Suprapubic skin (tissue), 3 donors: ENCODE data around the gene PANK4.

Experiments
- POLR2A ChIP-seq, 2 donors: fragments of 450-650 bp; IDR thresholded peaks; one replicate each; pipeline ENCODE4 v1.6.1; 2017; ENCODE audit warnings: antibody characterized with exemption in 2 of 2, mild to moderate bottlenecking in 2 of 2, moderate library complexity in 2 of 2
- TF ChIP-seq, protein P1 (sequence below), 2 donors: fragments of 200-600 bp in 1 of 2; fragments of 450-650 bp in 1 of 2; sonication (generic) in 1 of 2; IDR thresholded peaks; one replicate each; pipeline ENCODE4 v1.5.1; 2016 to 2019; ENCODE audit warnings: antibody characterized with exemption in 2 of 2, mild to moderate bottlenecking in 1 of 2, moderate library complexity in 1 of 2

DNA sequence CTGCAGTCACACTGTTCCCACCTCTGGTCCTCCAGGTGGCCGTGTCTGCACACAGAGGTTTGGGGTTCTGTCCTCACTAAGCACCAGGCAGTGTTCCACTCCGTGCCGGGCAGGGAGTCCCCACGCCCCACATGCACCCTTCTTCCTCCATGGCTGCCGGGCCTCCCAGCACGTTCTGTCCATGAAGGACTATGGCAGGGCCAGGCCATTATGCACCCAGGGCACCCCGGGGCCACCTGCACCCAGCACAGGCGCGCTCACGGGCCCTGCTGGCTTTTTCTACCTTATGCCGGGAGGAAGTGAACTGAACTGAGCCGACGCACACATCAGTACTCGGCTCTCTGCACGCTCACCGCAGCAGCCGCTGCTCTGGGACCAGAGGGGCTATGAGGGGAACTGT, 10.3 kb downstream of the PANK4 start:
- TF ChIP-seq, protein P1, sequence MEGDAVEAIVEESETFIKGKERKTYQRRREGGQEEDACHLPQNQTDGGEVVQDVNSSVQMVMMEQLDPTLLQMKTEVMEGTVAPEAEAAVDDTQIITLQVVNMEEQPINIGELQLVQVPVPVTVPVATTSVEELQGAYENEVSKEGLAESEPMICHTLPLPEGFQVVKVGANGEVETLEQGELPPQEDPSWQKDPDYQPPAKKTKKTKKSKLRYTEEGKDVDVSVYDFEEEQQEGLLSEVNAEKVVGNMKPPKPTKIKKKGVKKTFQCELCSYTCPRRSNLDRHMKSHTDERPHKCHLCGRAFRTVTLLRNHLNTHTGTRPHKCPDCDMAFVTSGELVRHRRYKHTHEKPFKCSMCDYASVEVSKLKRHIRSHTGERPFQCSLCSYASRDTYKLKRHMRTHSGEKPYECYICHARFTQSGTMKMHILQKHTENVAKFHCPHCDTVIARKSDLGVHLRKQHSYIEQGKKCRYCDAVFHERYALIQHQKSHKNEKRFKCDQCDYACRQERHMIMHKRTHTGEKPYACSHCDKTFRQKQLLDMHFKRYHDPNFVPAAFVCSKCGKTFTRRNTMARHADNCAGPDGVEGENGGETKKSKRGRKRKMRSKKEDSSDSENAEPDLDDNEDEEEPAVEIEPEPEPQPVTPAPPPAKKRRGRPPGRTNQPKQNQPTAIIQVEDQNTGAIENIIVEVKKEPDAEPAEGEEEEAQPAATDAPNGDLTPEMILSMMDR (IDR thresholded peaks at IDR 0.05), result no peak
- TF ChIP-seq POLR2A (IDR thresholded peaks at IDR 0.05), result no peak
